WERI-Rb-1 (cell line): ENCODE data around the gene WASL.

Experiments
- DNase-seq: peaks from one replicate; pipeline ENCODE4 v3.0.0-alpha.2; 2020
- H3K27ac ChIP-seq: fragments of 250-450 bp; sonication (Bioruptor Pico); 2 replicates; pipeline ENCODE4 v1.5.1; 2020; ENCODE audit warnings: mild to moderate bottlenecking, moderate library complexity
- H3K27me3 ChIP-seq: fragments of 250-450 bp; sonication (Bioruptor Pico); 2 replicates; pipeline ENCODE4 v1.5.1; 2021; ENCODE audit warnings: mild to moderate bottlenecking, low read depth, moderate library complexity; ENCODE audit not compliant: insufficient read depth, severe bottlenecking
- H3K36me3 ChIP-seq: fragments of 250-450 bp; sonication (Bioruptor Pico); 2 replicates; pipeline ENCODE4 v1.5.1; 2020; ENCODE audit warnings: mild to moderate bottlenecking, moderate library complexity
- H3K4me3 ChIP-seq: 2 replicates; pipeline ENCODE4 v1.5.1; 2011; ENCODE audit warnings: low read depth, mild to moderate bottlenecking, control low read depth, low read length
- H3K9me3 ChIP-seq: fragments of 250-450 bp; sonication (Bioruptor Pico); 2 replicates; pipeline ENCODE4 v1.5.1; 2021; ENCODE audit warnings: mild to moderate bottlenecking, moderate library complexity; ENCODE audit not compliant: severe bottlenecking
- TF ChIP-seq, protein P1 (sequence below): IDR thresholded peaks from 2 replicates; pipeline ENCODE4 v1.5.1; 2011; ENCODE audit warnings: low read depth, mild to moderate bottlenecking, control low read depth, inconsistent platforms, low read length

The WASL gene

DNA sequence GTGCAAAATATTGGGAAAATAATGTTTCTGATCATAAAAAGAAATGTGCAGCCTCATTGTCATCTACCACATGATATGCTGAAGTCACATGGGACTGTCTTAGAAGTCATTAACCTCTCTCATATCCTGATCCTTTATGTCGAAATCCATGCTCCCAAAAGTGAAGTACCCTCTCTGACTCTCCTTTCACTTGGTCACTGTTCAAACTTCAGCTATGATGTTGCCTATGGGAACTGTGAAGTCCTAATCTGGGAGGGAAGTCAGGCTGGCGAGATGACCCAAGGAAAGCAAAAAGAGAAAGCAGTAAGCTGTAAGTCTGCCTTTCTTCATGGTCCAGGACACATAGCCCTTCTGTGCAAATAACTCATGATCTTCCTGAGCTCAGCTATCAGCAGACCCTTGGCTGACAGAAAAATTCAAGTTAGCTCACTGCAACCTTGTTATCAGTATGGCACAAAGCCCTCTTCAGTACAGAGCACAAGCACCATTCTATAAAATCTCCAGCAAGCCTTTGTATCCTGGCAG is 29.5 kb downstream of the WASL start:
- Histone ChIP-seq H3K9me3 (no peaks in the 10 kb centered on the region), H3K4me3 (no peak overlapping the region), H3K27ac (no peak overlapping the region), H3K27me3 (no peaks in the 10 kb centered on the region), H3K36me3 (no peaks in the 10 kb centered on the region)
- TF ChIP-seq, protein P1, sequence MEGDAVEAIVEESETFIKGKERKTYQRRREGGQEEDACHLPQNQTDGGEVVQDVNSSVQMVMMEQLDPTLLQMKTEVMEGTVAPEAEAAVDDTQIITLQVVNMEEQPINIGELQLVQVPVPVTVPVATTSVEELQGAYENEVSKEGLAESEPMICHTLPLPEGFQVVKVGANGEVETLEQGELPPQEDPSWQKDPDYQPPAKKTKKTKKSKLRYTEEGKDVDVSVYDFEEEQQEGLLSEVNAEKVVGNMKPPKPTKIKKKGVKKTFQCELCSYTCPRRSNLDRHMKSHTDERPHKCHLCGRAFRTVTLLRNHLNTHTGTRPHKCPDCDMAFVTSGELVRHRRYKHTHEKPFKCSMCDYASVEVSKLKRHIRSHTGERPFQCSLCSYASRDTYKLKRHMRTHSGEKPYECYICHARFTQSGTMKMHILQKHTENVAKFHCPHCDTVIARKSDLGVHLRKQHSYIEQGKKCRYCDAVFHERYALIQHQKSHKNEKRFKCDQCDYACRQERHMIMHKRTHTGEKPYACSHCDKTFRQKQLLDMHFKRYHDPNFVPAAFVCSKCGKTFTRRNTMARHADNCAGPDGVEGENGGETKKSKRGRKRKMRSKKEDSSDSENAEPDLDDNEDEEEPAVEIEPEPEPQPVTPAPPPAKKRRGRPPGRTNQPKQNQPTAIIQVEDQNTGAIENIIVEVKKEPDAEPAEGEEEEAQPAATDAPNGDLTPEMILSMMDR, result no peak
- DNase-seq, result no peak

DNA sequence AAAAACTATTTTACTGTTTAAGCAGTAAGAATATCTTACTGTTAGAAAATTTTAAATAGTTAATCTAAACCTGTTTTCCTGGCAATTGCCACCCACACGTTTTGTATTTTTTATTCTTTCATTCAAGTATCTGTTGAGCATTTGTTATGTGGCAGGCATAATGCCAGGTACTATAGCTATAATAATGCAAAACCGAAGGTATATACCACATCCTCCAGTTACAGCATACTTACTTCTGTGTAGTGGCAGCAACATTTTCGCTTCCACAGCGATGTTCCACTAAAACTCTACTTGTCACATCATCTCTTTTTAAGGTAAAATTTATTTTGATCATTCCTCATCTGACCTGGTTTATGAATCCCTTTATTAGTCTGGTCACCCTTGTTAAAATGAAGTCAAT is 30.0 kb downstream of the WASL start:
- H3K4me3 ChIP-seq, result no peak overlapping the region
- no peak overlapping the region for H3K27ac ChIP-seq
- DNase-seq, result no peak
- TF ChIP-seq, protein P1, result no peak
- H3K36me3 ChIP-seq, result no peaks in the 10 kb centered on the region
- H3K9me3 ChIP-seq, result no peaks in the 10 kb centered on the region
- H3K27me3 ChIP-seq, result no peaks in the 10 kb centered on the region

DNA sequence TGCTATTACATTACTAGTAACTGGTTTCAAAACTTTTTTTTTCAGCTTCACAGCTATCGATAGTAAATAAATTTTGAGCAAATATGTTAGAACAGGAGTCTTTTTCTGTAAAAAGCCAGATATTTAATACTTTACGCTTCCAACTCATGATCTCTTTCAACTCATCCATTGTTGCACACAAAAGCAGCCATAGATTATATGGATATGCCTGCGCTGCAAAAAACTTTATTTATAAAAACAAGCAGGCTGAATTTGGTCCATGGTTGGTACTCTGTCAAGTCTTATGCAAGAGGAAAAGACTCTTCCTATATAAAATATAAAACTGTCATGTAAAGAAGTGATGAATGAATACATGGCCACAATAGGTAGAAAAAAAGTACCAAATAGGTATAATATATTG is 31.1 kb downstream of the WASL start:
- Histone ChIP-seq H3K4me3 (no peak overlapping the region), H3K27ac (no peak overlapping the region), H3K9me3 (no peaks in the 10 kb centered on the region), H3K36me3 (no peaks in the 10 kb centered on the region; the same call in 1 of the 2 replicates), H3K27me3 (no peaks in the 10 kb centered on the region)
- TF ChIP-seq, protein P1, result no peak
- DNase-seq, result no peak

- H3K36me3 ChIP-seq, result no peaks in the 10 kb centered on the region; the same call in 1 of the 2 replicates
- DNase-seq, result no peak
- H3K27me3 ChIP-seq, result no peaks in the 10 kb centered on the region
- TF ChIP-seq, protein P1, result no peak
- H3K9me3 ChIP-seq, result no peaks in the 10 kb centered on the region
- no peak overlapping the region for H3K4me3 ChIP-seq
- no peak overlapping the region for H3K27ac ChIP-seq
These were observed 31.9 kb downstream of the WASL start for GRCh38 chr7:123716877-123717276.

DNA sequence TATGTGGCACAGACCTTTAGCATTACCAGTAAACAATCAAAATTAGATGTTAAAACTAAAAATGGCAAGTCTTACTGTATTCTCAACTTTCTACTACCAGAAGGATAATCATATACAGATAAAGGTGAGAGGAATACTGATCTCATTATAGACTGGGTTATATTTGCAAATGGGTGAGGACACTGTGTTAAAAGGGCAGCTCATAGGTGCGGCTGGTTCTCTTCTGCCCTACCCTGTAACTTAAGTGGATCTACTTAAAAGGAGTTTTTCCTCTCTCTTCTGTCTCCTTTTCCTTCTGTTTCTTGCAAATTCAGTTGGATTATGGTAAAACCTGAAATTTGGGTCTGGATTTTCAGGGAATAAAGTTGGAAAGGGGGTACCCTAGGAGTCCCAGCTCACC is 33.0 kb downstream of the WASL start:
- Histone ChIP-seq H3K9me3 (no peaks in the 10 kb centered on the region), H3K36me3 (no peaks in the 10 kb centered on the region; the same call in 1 of the 2 replicates)
- TF ChIP-seq, protein P1, result no peak

GRCh38 chr7:123715198-123715597 is 33.6 kb downstream of the WASL start:
- Histone ChIP-seq H3K9me3 (no peaks in the 10 kb centered on the region), H3K4me3 (no peak overlapping the region), H3K36me3 (no peaks in the 10 kb centered on the region; the same call in 1 of the 2 replicates), H3K27ac (no peak overlapping the region), H3K27me3 (no peaks in the 10 kb centered on the region)
- TF ChIP-seq, protein P1, result no peak
- DNase-seq, result no peak

More for the DNA sequence above, 33.0 kb downstream of the WASL start:
- H3K27me3 ChIP-seq, result no peaks in the 10 kb centered on the region
- no peak for DNase-seq
- H3K4me3 ChIP-seq, result no peak overlapping the region
- H3K27ac ChIP-seq, result no peak overlapping the region
